ENCODE results near the gene TIMM17B. TPM values are rescaled to one million over a fixed set of nuclear protein-coding genes. Genes with fewer than 3 reads are reported as not detected.

Gene TIMM17B
- total RNA-seq, 4 donors from 2014 or later, result 42.0 to 66.6 (median 47.1) TPM

- peaks cover 0 to 12% (median 0%) of the 10 kb centered on the region in 4 donors for H3K4me1 ChIP-seq
- no peaks in the 10 kb centered on the region for H3K9me3 ChIP-seq
- no peak for DNase-seq (ENCODE audit: low spot score in 2 of 2)
- no peak for TF ChIP-seq CTCF (IDR thresholded peaks at IDR 0.05)
- TF ChIP-seq EP300 (IDR thresholded peaks at IDR 0.05), result no peak
- no peak for TF ChIP-seq POLR2A (IDR thresholded peaks at IDR 0.05)
- WGBS, 2 donors, result 92 to 94% methylated on average over 20 of the region's 20 CpGs
- no peaks in the 10 kb centered on the region for H3K27me3 ChIP-seq
- no peak overlapping the region for H3K27ac ChIP-seq
- peaks cover 0 to 57% (median 0%) of the 10 kb centered on the region in 3 donors for H3K36me3 ChIP-seq
- H3K4me3 ChIP-seq, result no peak overlapping the region
These were observed 4.6 kb upstream of the TIMM17B start for GRCh38 chrX:48902135-48902534.

DNA sequence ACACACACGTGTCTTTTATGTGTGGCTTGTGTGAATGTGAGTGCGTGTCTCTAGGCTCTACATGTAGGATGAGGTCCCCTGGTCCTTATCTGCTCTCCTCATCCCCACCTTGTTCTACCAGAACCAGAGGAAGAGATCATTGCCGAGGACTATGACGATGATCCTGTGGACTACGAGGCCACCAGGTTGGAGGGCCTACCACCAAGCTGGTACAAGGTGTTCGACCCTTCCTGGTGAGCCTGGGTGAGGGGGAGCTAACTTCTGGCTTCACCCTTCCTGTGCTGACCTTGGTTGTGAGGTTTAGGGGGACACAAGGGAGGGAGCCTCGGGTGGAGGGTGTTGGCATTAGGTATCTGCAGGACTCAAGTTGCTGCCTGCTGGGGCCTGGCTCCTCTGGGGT, 3.5 kb upstream of the TIMM17B start:
- no peak for DNase-seq (ENCODE audit: low spot score in 2 of 2)
- no peaks in the 10 kb centered on the region for H3K9me3 ChIP-seq
- no peaks in the 10 kb centered on the region for H3K27me3 ChIP-seq
- no peak for TF ChIP-seq CTCF (IDR thresholded peaks at IDR 0.05)
- TF ChIP-seq EP300 (IDR thresholded peaks at IDR 0.05), result no peak
- no peak for TF ChIP-seq POLR2A (IDR thresholded peaks at IDR 0.05)
- 77 to 82% methylated on average over 4 to 7 of the region's 7 CpGs for WGBS, 2 donors
- peaks cover 0 to 50% (median 0%) of the 10 kb centered on the region in 3 donors for H3K36me3 ChIP-seq
- H3K4me1 ChIP-seq, result peaks cover 0 to 20% (median 4%) of the 10 kb centered on the region in 4 donors
- H3K4me3 ChIP-seq, result no peak overlapping the region
- H3K27ac ChIP-seq, result no peak overlapping the region

- 88% methylated on average over 7 to 8 of the region's 8 CpGs for WGBS, 2 donors
- Histone ChIP-seq H3K4me1 (peaks cover 0 to 21% (median 4%) of the 10 kb centered on the region in 4 donors), H3K27ac (no peak overlapping the region)
These were observed 1.5 kb upstream of the TIMM17B start for GRCh38 chrX:48899078-48899410.

GRCh38 chrX:48897157-48897624, 377 bp downstream of the TIMM17B start:
- 2 to 56% methylated on average over 13 to 38 of the region's 38 CpGs for WGBS, 2 donors
- TF ChIP-seq POLR2A (IDR thresholded peaks at IDR 0.05) (no peak), EP300 (IDR thresholded peaks at IDR 0.05) (no peak), CTCF (IDR thresholded peaks at IDR 0.05) (no peak)
- no peaks in the 10 kb centered on the region for H3K9me3 ChIP-seq
- H3K27ac ChIP-seq, result peak overlapping the region; percentile 86 to 98 (median 91)
- H3K4me3 ChIP-seq, result peak overlapping the region; percentile 33 to 81 (median 67)
- H3K27me3 ChIP-seq, result no peaks in the 10 kb centered on the region
- peaks cover 0 to 22% (median 5%) of the 10 kb centered on the region in 4 donors for H3K4me1 ChIP-seq
- peak; percentile 60 to 61 for DNase-seq (ENCODE audit: low spot score in 2 of 2)
- H3K36me3 ChIP-seq, result peaks cover 0 to 26% (median 0%) of the 10 kb centered on the region in 3 donors

More at GRCh38 chrX:48899078-48899410, 1.5 kb upstream of the TIMM17B start:
- H3K9me3 ChIP-seq, result no peaks in the 10 kb centered on the region
- peaks cover 0 to 33% (median 0%) of the 10 kb centered on the region in 3 donors for H3K36me3 ChIP-seq
- TF ChIP-seq CTCF (IDR thresholded peaks at IDR 0.05) (no peak), EP300 (IDR thresholded peaks at IDR 0.05) (no peak), POLR2A (IDR thresholded peaks at IDR 0.05) (no peak)
- H3K4me3 ChIP-seq, result no peak overlapping the region
- DNase-seq (ENCODE audit: low spot score in 2 of 2), result no peak
- H3K27me3 ChIP-seq, result no peaks in the 10 kb centered on the region

DNA sequence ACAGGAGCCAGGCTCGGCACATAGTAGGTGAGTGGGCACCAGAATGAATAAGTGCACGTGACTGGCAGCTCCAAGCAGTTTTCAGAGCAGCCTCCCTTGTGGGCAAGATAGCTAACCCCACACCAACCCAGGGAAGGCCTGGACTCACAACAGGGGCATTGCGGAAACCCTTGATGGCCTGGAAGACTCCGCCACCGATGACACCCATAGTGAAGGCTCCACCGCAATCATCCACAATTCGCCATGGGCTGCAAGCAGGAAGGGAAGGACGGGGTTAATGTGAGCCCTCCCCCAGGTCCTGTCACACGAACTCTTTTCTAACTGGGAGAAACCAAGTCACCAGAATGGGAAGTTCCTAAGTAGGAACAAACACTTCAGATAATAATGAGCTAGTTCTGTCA, 957 bp downstream of the TIMM17B start:
- WGBS, 2 donors, result 38 to 65% methylated on average over 1 to 9 of the region's 9 CpGs
- peak overlapping the region; percentile 33 to 81 (median 67) for H3K4me3 ChIP-seq
- H3K36me3 ChIP-seq, result peaks cover 0 to 20% (median 0%) of the 10 kb centered on the region in 3 donors
- H3K27me3 ChIP-seq, result no peaks in the 10 kb centered on the region
- TF ChIP-seq CTCF (IDR thresholded peaks at IDR 0.05) (no peak), POLR2A (IDR thresholded peaks at IDR 0.05) (no peak), EP300 (IDR thresholded peaks at IDR 0.05) (no peak)
- peak overlapping the region; percentile 86 to 98 (median 91) for H3K27ac ChIP-seq
- no peaks in the 10 kb centered on the region for H3K9me3 ChIP-seq
- DNase-seq (ENCODE audit: low spot score in 2 of 2), result no peak
- H3K4me1 ChIP-seq, result peaks cover 0 to 27% (median 7%) of the 10 kb centered on the region in 4 donors

All from tibial nerve (tissue), 4 donors.